ENCODE data around the gene RGS12.
"Not testable (repeated sequence)": the region's sequence is repeated elsewhere in the genome, so short reads cannot be mapped to it uniquely, and the experiment has no call there.

RGS12 gene

GRCh38 chr4:3297066-3297859 lies 4.4 kb downstream of the RGS12 start:
- no peak for DNase-seq

- no peak for DNase-seq
These were observed 6.5 kb downstream of the RGS12 start for GRCh38 chr4:3299122-3299975.

- DNase-seq = no peak
These were observed 7.3 kb downstream of the RGS12 start for GRCh38 chr4:3299976-3300671.

- DNase-seq = not testable (repeated sequence)
These were observed 8.1 kb downstream of the RGS12 start for GRCh38 chr4:3300882-3301281.

- no peak for DNase-seq
These were observed 8.8 kb downstream of the RGS12 start for GRCh38 chr4:3301450-3302172.

- no peak for DNase-seq
These were observed 9.5 kb downstream of the RGS12 start for GRCh38 chr4:3302173-3302785.

- no peak for DNase-seq
These were observed 10.2 kb downstream of the RGS12 start for GRCh38 chr4:3302786-3303564.

GRCh38 chr4:3303565-3303824 lies 10.7 kb downstream of the RGS12 start:
- no peak for DNase-seq

- no peak for DNase-seq
These were observed 11.3 kb downstream of the RGS12 start for GRCh38 chr4:3303923-3304710.

GRCh38 chr4:3304831-3305609 lies 12.2 kb downstream of the RGS12 start:
- DNase-seq = no peak

- DNase-seq = no peak
These were observed 13.0 kb downstream of the RGS12 start for GRCh38 chr4:3305610-3306371.

- DNase-seq = no peak
These were observed 13.6 kb downstream of the RGS12 start for GRCh38 chr4:3306450-3306849.

- no peak for DNase-seq
These were observed 14.2 kb downstream of the RGS12 start for GRCh38 chr4:3307060-3307459.

GRCh38 chr4:3307486-3307885 lies 14.7 kb downstream of the RGS12 start:
- DNase-seq = no peak

- no peak for DNase-seq
These were observed 15.2 kb downstream of the RGS12 start for GRCh38 chr4:3307891-3308575.

- DNase-seq = no peak
These were observed 15.9 kb downstream of the RGS12 start for GRCh38 chr4:3308691-3309090.

GRCh38 chr4:3310301-3311094 lies 17.7 kb downstream of the RGS12 start:
- DNase-seq = no peak

- no peak for DNase-seq
These were observed 18.2 kb downstream of the RGS12 start for GRCh38 chr4:3311095-3311372.
